ENCODE results near the gene GDI2. TPM values are rescaled to one million over a fixed set of nuclear protein-coding genes. Genes with fewer than 3 reads are reported as not detected.

The GDI2 gene
- 343 and 351 TPM in 2 replicates for total RNA-seq

GRCh38 chr10:5813341-5814109, at the start of gene GDI2:
TSS of gene GDI2 (minus strand) at chr10:5813434. CDS start at chr10:5813258, 176 bp downstream.

Other genes with a start within 250 kb of the GDI2 start
- 19.1 and 19.5 TPM in 2 replicates for gene ASB13, start 146.8 kb downstream of the GDI2 start, total RNA-seq
- gene TASOR2, start 128.6 kb downstream of the GDI2 start, total RNA-seq: 96.7 and 159 TPM in 2 replicates
- gene ANKRD16, start 76.5 kb upstream of the GDI2 start, total RNA-seq: 5.1 and 7.3 TPM in 2 replicates
- 75.5 and 98.1 TPM in 2 replicates for gene FBH1, start 76.8 kb upstream of the GDI2 start, total RNA-seq
- gene IL15RA, start 164.1 kb upstream of the GDI2 start, total RNA-seq: 0.68 and 3.6 TPM in 2 replicates
- gene IL2RA, start 248.9 kb upstream of the GDI2 start, total RNA-seq: not detected in 2 replicates